ENCODE data around the gene WDR86.

Gene WDR86

DNA sequence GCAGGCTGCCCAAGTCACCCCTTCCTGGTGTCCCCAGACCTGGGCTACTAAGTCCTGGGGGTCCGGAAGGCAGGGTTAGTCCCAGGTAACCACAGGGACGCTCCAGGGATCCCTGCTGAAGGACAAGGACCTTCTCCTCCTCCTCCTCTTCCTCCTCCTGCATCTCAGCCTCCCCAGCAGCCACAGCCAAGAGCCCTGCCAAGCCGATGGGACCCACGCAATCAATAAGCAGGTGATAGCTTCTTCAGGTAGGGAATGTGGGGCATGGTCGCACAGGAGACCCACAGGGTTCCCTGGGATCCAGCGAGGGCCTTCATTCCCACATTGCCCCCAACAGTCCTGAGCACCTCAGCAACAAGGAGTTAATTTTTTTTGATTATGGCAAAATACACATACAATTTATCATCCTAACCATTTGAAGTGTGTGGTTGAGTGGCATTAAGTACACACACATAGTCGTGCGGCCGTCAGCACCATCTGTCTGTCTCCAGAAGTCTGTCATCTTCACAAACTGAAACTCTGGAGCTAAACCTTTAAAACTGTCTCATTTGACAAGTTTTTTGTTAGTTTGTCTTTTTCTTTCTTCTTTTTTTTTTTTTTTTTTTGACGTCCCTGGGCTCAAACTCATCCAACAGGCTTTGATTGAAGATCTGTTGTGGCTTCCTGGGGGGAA is 18.0 kb upstream of the WDR86 start:
- DNase-seq (ENCODE audit: low read depth) = no peak

DNA sequence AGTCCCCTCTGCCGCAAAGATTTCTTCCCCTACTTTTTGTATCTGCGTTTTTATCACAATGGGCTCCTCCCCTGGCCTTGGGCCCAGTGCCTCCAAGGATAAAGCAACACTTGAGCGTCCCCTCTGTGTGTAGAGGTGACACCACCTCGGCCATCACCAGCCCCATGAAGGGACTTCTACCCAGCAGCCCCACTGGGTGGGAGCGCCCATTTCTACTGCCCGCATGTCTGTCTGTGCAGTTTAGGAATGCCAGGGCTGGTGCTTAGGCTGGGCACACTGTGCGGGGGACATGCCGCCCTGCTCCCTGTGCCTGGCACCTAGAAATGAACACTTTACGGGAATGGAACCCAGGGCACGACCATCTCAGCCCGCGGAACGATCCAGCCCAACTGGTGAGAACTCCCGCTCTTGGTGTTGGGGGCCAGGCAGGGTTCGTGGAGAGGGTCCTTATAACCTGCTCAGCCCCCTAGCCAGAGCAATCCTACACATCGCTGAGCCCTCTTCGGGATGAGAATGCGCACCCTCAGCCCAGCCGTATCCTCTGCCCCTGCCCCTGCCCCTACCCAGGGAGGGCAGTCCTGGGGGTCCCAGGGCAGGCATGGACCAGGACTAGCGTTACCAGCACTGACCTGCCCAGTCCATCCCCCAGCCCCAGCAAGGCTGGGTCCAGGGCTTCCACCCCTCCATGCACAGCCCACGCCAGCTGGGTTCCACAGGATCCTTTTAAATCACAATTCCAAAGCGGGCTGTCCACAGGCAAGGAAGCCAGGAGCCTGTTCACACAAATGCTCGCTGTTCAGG is 17.3 kb upstream of the WDR86 start:
- DNase-seq (ENCODE audit: low read depth) = no peak

DNA sequence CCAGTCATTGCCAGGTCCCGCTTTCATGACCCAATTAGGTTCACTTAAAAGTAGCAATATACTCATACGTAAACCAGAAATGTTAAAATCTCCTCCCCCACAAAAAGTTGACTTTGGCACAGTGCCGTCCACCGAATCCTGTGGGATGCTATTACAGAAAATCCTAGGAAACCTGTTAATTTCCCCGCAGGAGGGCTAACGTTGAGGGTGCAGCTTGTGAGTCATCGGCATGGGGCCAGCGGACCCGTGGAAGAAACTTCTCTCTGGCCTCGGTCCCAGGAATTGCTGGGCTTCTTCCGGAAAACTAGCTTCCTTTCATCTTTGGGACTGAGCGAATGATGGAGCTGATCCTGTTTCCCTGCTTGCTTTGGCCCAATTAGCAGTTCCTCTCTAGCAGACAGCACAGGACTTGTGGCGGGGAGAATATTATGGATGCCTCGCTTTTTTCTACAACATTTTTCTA is 16.6 kb upstream of the WDR86 start:
- DNase-seq (ENCODE audit: low read depth) = peak; percentile 95

DNA sequence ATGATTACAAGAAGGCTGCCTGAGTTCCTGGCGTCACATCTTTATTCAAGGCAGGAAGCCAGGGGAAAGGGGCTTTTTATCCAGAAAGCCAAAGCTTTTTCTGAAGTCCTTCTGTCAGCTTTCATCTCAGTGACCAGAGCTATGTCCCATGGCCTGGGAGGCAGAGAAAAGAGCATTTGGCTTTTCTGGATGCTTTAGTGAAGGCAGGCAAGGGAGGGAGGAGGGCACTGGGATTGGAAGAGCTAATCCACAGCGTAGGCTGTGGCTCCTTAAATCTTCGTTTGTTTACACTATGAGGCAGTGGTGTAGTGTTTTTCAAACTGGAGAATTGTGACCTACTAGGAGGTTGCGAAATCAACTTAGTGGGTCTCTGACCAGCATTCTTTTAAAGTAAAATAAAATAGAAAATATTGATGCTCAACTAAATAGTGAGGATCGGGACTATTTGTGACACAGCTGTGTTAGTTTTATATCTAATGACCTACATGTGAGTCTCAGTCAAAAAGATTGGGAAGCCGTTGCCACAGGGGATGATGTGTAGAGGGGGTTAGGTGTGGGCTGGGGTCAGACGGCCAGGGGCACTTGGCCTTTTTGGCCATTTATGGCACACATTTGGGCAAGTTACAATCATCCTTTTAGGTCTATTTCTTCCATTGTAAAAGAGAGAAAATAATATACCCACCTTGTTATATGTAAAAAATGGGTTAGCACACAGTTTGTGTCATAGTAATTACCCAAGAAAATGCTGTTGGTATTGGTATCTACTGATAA is 16.0 kb upstream of the WDR86 start:
- peak; percentile 95 for DNase-seq (ENCODE audit: low read depth)

DNA sequence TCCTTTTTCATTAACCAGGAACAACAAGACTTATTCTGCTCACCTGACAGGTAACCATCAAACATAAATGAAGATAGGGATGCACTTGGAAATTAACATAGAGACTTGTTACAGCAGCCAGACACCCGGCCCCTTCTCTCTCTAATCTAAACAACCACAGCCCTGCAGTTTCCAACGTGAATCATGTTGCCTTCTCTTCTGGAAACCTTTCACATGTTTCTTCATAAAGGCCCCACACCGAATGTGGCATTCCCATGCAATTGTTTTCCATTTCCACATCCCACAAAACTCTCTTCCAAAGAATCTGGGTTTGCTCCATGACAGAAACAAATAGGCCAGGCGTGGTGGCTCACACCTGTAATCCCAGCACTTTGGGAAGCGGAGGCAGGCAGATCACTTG is 15.0 kb upstream of the WDR86 start:
- peak; percentile 80 for DNase-seq (ENCODE audit: low read depth)

DNA sequence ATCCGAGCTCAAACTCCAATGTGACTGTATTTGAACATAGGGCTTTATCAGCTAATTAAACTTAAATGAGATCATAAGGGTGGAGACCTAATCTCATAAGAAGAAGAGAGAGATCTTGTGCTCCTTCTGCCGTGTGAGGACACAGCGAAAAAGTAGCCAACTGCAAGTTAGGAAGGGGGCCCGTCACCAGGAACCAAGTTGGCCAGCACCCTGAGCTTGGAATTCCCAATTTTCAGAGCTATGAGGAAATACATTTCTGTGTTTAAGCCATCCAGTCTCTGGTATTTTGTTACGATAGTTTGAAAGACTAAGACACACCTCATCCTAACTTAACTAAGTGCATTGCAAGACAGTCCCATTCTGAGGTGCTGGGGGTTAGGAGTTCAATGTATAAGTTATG is 14.1 kb upstream of the WDR86 start:
- no peak for DNase-seq (ENCODE audit: low read depth)

DNA sequence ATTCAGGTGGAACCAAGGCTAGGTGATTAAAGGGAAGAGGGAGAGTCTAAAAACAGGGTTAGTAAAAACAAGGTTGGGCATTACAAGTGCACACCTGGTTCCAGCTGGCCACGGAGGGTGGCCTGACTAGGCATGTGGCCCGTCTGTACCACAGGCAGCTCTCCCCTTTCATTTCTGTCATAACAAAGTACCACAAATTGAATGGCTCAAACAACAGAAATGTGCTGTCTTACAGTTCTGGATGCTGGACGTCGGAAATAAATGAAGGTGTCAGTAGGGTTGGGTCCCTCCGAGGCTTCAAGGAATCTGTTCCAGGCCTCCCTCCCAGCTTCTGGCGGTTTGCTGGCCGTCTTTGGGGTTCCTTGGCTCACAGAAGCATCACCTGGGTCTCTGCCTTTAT is 13.4 kb upstream of the WDR86 start:
- no peak for DNase-seq (ENCODE audit: low read depth)

DNA sequence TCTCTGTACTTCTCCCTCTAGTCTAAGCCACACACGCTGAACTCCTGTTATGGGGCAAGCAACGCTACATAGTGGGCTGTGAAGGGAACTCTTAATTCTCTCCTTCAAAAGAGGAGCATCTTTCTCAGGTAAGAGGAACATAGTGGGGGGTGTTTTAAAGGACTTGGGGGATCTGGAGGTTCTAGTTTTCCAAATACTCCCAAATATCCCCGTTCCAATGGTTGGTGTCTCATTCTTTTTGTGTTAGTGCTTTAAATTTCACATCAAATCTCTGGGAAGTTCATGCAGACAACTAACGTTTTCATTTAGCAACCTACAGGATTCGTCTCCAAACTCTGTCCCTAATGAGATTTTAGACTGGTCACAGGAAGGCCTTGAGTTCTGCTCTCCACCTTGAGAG is 12.4 kb upstream of the WDR86 start:
- no peak for DNase-seq (ENCODE audit: low read depth)

DNA sequence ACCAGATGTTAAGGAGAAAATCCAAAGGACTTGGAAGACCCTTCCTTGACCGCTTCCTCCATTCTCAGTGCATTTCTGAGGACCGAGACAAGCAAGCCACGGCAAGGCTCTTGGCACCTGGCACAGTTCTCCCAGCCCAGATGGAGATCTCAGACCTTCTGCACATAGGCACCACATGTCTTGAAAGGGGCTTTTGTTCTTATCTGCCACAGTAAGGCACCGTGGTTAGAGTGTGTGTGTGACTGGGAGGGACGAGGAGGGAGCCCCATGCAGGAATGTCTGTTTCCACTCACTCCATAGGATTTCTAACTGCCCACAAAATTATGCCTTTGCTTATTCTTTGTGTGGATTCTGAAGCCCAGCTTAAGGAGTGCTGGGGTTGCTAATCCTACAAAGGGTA is 10.3 kb upstream of the WDR86 start:
- no peak for DNase-seq (ENCODE audit: low read depth)

DNA sequence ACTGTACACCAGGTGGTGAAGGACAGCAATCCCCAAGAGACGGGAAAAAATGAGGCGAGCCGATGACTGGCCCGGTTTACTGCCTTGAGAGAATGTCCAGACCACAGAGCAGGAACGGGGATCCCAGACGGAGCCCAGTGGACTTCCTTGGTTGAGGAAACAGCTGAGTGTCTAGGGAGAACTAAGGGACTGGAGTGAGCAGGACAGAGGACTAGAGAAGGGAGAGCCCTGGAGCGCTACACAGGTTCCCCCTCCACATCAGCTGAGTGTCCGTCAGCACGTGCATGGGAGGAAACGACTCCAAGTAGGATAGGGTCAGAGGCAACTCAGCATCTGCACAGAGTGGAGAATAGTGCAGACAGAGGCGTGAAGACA is 7.1 kb upstream of the WDR86 start:
- no peak for DNase-seq (ENCODE audit: low read depth)

DNA sequence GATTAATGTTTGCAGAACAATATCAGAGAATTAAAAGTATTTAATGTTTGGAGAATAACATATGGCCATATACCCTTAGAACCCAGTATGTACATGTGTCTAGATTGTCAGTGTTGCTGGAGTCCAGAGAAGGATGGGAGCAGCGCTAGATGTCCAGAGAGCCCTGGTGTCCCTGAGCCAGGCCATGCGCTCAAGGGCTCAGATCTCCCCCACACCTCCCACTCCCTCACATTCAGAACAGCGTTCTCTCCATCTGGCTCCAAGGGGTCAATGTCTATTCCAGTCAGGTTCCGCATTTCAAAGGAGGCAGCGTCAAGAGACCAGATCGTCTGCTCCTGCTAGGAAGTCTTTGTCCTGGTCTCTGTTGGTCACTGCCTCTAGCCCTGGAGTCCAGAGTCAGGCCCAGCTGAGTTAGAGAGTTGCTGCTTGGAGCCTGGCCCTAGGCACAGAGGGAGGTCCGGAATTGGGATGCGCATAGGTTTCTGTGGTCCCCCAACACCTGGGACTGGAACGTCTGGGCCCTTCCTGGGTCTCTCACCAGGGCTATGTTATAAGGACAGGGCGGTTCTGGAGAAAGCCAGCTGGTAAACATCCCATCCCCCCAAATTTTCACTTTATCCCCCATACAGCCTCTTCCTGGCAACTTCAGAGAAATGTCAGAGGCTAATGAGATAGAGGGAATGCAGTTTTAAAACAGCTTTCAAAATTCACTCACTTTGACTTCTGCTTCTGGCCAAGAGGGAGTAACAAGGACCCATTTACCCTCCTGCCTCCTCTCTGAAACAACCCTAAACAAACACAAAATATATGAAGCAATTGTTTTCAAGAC is 6.5 kb upstream of the WDR86 start:
- no peak for DNase-seq (ENCODE audit: low read depth)

DNA sequence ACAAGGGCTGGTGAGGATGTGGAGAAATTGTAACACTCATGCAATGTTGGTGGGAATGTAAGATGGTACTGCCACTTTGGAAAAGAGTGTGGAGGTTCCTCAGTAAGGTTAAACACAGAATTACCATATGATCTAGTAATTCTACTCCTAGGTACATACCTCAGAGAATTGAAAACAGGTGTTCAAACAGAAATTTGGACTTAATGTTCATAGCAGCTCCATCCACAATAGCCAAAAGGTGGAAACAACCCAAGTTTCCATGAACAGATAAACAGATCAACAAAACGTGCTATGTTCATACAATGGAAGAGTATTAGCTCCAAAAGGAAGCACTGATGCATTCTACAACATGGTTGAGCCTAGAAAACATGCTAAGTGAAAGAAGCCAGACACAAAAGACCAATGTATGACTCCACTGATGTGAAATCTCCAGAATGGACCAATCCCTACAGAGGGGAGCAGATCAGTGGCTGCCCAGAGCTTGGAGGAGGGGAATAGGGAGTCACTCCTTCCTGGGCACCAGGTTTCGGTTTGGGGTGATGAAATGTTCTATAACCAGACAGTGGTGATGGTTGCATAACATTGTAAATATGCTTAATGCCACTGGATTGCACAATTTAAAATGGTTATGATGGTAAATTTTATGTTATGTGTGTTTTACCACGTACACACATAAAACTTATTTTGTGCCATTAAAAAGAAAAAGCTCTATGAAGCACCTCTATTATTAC is 5.7 kb upstream of the WDR86 start:
- DNase-seq (ENCODE audit: low read depth) = peak; percentile 83

DNA sequence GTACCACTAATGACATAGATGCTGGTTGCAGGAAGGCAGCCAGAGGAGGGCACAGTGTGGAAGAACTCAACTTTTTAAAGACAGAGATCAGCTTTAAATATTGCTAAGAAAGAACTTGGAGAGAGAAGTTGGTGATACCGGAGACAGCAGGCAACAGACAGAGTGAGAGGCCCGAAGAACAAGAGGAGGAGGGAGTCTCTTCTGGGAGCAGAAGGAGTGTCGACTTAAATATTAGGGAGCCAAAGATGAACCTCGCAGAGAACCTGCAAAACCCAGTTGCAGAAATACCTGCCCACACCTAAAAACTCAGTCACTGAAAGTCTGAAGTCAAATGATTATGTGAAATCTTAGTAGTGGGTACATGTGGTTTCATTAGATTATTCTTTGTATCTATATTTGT is 3.4 kb upstream of the WDR86 start:
- DNase-seq (ENCODE audit: low read depth) = no peak

DNA sequence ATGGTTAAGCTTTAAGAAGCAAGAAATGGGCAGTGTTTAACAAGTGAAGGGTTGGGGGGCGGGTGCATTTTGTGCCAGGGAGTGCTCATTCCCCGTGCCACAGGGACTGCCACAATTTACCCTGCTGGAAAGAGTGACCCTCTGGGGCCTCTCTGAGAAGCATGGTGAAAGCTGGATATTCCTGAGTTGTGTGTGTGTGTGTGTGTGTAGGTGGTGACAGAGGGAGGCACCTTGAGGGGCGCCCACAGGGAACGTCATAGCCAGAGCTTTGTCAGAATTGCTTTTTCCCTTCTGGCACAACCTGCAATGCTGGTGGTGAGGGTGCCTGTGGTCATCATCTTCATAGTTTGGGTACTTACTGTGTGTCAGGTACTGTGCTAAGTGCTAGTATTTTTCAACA is 2.5 kb upstream of the WDR86 start:
- DNase-seq (ENCODE audit: low read depth) = no peak

DNA sequence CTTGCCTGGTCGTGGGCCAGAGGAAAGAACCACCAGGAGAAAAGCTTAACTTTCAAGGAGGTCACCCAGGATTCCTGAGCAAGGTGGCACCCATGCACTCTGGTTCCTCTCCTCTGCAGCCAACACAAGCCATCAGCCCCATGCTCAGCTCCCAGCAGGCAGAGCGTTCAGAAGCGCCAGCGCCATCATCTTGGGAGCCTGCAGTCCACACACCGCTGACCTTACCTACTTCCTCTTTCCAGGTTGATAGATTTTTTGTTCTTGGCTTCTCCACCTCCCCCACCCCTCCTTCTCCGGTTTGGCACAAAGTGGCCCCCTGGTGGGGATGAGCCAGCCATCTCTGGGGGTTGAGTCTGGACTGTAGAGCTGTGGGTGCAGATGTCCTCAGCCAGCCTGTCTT is 1.7 kb upstream of the WDR86 start:
- DNase-seq (ENCODE audit: low read depth) = no peak

DNA sequence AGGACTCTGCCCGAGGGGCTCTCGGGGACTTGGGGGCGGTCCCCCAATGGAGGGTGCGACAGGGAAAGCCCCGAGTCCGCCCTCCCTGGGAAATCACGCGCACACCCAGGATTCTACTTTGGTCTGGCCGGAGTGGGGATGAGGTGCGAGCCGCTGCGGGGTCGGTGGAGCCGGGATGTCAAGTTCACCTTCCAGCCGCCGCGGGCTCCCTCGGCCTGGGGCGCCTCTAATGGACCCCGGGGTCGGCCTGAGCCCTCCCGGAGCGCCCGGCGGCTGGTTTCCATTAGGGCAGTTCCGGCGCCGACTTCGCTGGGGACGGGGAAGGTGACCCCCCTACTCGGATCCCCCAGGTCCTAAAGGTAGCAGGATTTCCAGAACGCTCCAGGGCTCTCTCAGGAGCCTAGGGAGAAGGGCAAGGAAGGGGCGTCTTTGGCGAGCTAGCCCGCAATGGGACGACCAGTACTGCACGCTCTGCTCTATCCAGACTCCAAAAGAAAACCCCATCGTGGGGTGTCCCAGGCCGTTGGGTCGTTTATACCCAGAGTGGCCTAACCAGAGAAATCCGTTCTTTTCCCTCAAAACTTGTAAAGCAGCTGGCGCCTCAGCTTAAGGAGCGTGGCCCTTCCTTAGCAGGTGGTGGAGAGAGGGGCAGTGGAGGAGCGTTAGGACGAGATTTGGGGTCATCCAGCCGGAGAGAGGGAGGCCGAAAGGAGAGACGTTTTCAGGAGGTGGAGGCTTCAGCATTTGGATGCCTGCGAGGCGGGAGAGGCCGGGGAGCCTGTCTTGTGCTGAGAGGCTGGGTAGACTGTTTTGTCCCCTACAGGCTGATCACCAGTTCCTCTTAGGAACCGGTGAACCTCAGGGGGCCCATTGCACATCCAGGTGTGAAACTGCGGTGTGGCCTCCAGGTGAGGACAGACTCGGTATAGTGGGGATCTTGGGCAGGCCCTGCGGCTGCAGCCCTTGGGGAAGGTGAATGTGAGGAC is 860 bp upstream of the WDR86 start:
- peak; percentile 37 for DNase-seq (ENCODE audit: low read depth)

DNA sequence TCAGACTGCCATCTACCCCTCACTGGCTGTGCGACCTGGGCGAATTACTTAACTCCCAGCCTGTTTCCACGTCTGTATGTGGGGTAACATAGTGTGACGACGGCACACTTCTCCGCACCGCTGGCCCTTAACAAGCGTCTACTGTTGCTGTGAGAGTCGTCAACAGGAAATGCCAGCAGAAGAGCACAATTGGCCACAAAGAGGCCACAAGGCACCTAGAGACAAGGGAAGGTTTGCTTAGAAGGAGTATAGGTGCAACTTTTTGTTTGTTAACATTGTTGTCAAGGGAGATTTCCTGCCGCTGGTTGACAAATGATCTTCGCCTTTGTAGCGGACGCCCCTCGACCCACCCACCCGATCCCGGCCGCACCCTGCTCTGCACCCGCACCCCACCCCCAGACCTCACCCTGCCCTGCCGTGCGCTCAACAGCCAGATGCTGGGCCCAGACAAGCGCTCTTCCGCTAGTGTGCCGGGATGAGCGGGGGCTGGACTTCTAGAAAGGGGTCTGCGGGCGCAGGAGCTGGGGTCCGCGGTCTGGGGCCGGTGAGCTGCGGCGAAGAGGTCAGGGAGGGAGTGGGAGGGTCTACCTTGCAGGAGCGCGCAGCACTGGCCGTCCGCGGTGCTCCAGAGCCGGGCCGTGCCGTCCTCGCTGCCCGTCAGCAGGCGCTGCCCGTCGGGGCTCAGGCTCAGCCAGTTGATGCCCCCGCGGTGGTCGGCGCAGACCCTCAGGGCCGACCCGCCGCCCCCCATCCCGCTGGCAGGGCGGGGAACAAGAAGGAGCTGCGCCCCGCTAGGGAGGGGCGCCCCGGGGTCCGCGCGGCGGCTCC is 785 bp downstream of the WDR86 start:
- DNase-seq (ENCODE audit: low read depth) = peak; percentile 70

DNA sequence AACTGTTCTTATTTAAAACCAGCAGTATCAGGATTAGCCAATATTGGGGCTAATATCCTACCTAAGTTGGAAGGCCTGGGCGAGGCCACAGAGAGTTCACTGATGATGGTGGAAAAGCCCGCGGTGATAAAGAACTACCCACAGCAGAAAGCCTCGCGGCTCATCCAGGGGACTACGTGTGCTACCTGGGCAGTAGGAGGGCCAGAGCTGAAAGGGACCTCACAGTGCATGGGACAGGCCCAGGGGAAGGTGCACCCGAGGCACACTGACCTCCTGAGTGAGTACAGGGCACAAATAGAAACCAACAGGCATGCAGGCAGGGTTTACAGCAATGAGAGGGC is 1.4 kb downstream of the WDR86 start:
- no peak for DNase-seq (ENCODE audit: low read depth)

DNA sequence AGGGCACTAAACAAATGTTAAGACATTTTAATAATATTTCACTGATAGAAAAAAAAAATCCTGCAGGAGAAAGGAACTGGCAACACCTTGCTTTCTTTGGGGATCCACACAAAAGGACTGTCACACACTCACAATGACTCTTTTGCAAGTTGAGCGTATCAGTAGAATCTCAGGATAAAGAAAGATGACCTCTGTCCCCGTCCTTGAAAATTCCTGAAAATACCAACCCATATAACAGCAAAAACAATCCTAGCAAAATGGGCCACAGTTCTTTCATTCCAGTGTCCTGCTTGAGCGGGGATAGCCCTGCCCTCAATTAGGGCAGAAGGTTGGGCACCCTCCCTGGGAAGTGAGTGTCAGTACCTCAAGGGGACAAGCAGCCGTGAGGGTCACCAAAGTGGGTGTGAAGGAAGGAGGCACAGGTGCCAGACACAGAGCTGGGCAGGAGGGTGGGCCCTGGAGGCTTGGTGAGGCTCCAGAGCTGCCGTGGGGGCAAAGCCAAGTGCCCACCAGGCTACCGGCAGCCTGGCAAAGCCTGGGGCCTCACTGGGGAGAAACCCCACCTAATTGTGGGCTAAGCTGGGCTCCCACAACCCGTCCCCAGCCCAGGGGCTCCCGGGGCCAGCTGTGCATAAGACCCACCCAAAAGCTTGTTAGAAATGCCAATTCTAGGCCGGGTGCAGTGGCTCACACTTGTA is 2.8 kb downstream of the WDR86 start:
- no peak for DNase-seq (ENCODE audit: low read depth)

Measured in iris pigment epithelial cell (primary cell).